HG03442 (cell line): Measurements from ENCODE around the gene LDLRAD4.

ENCODE experiments used
- ATAC-seq: cut with Tn5 transposase; IDR thresholded peaks from one replicate; pipeline ENCODE4 v1.9.1; 2021; ENCODE audit warnings: mild to moderate bottlenecking, moderate library complexity; ENCODE audit not compliant: unreplicated experiment

Gene LDLRAD4

DNA sequence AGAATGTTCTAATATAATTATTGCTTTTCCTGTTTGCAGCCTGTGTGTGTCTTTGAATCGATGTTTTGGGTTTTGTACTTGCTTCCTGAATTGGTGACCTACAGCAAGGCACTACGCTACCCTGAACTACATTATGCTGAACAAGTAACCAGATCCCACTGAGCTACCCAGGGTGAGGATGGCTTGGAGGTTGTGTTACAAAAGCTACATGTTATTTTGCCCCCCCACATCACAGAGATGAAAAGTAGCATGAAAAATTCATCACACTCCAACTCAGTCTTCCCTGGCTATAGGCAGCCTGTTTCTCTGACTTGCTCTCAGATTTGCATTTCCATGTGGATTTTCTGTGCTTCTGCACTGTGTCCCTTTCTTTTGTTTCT is 162.1 kb downstream of the LDLRAD4 start:
- no peak for ATAC-seq

GRCh38 chr18:13381331-13381730 is 162.8 kb downstream of the LDLRAD4 start:
- no peak for ATAC-seq

DNA sequence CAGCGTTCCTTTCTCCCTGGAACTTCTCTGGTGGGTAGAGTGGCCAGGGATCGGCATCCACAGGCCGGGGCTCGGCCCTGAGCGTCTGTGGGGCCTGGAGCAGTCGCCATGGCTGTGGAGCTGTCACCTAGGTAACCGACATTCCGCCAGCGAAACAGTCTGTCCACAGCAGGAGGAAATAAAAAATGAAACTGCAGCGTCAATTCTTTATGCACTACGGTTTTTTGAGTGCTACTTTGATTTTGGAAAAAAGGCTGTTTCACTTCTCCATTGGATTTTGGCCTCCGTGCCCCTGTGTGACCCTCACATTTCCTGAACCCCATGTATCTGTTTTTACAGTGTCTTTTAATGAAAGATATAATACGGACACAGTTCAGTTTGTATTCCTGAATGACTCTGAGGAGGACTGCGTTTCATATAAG is 163.4 kb downstream of the LDLRAD4 start:
- ATAC-seq: peak; percentile 45

DNA sequence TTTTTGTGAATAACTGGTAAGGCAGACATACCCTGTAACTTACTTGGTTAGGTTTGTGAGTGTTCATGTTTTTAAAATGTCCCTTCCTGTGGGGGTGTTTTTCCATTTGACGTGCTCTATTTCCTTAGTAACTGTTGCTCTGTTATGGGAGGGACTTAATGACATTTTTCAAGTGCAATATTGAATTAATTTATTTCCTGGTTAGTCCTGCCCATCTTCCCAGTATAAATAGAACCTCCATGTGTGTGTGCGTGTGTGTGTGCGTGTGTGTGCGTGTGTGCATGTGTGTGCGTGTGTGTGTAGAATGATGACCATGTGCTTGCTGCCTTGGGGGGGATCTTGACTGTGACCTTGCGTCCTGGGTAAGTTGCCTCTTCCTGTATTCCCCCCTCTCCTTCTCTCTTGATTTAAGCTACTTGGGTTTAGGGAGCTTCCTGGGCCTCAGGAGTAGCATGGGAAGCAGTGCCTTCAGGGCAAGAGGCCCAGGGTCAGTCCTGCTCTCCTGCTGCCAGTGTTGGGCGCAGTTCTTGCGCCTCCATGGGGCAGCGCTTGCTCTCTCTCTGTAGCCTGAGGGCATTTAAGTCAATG is 163.9 kb downstream of the LDLRAD4 start:
- ATAC-seq: peak; percentile 15

- ATAC-seq: no peak
Observed at GRCh38 chr18:13382954-13383827, 164.6 kb downstream of the LDLRAD4 start.

DNA sequence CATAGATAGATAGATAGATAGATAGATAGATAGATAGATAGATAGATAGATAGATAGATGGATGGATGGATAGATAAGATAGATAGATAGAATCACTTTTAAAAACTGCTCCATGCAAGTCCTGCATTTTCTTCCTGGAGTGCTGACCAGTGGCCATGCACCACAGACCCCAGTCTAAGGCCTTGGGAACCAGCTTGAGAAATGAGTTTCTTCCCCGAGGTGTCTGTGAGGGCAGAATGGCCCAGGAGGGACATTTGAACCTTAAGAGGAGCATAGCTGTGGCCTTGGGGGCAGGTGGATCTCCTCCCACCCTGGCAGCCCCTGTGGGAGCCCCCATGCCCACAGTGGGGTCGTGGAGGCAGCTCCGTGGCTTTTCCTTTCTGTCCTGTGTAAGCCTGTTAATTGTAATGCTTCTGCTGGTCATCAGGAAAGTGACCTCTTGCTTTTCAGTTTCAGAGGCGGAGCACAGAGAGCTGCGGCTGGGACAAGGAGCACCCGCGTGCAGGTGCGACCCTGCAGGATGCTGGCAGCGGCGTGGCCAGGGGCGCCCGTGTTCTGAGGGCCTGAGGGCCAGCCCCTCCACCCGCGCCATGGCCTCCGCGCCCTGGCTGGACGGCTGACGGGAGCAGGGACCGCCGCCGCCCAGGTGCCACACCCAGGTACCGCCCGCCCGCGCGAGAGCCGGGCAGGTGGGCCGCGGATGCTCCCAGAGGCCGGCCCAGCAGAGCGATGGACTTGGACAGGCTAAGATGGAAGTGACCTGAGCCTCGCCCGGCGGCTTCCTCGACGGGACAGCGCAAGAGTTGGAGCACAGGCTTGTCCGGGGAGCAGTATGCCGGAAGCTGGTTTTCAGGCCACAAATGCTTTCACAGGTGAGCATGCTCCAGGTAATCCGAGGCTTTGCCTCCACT is 168.6 kb downstream of the LDLRAD4 start:
- ATAC-seq: no peak

- no peak for ATAC-seq
Observed at GRCh38 chr18:13387855-13388548, 169.4 kb downstream of the LDLRAD4 start.

- no peak for ATAC-seq
Observed at GRCh38 chr18:13388586-13389490, 170.3 kb downstream of the LDLRAD4 start.

DNA sequence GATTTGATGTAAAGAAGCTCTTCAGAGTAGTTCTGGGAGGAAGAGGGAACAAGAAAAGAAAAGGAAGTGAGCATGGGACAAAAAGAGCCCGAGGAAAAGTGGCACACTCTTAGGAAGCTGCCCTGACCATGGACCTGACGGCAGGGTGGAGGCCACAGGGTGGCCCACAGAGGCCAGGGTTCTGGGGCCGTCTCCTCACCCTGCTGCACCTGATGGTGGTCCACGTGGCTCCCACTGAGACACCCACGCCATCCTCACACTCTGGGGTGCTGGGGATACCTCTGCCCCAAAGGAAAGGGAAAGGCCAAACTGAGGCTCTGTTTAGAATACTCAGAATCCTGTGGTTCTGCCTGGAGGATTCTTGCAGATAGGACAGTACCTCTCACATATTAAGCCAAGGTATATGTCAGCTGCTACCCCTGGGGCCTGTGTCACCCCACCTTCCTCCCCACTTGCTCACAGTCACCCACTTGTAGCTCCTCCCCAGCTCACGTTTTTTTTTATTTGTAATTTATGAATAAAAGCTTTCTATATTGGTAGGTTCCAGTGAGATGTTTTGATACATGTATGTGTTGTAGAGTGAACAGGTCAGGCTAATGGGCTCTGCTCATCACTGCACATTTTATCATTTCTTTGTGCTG is 171.1 kb downstream of the LDLRAD4 start:
- ATAC-seq: no peak

- ATAC-seq: no peak
Observed at GRCh38 chr18:13390196-13390595, 171.6 kb downstream of the LDLRAD4 start.

DNA sequence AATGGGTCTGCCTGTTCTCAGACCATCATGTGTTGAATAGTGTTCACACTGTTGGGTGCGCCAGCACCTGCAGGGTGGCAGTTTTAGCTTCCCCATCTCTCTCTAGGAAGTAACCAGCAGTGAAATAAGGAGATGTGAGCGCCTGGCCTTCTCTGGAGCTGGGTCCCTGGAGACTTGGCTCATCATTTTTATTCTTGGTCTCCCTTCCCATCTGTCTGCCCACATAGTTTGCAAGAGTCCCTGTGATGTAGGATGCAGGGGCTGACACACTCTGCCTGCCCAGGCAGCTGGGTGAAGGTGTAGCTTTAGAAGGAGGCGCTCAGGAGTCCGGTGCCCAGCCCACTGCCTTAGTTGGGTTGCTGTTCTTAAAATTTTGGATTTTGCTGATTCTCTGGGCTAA is 172.2 kb downstream of the LDLRAD4 start:
- no peak for ATAC-seq

GRCh38 chr18:13392029-13392750 is 173.6 kb downstream of the LDLRAD4 start:
- no peak for ATAC-seq

DNA sequence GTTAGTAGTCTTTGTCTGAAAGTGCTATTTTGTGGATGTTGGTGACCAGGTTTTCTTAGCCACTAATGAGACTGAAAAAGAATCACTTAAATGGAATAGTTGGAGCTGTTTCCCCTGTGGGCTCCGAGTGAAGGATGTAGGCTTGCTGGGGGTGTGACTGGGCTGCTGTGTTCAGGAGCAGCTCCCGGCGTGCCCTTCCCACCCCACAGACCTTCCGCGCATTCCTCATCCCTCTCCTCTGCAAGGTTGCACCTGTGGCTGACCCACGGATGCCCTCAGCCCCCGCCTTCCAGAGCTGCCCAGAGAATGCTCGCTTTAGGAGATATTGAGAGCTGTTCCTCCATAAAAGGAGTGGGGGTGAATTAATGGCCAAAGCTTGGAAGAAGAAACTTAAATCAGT is 174.3 kb downstream of the LDLRAD4 start:
- ATAC-seq: no peak

DNA sequence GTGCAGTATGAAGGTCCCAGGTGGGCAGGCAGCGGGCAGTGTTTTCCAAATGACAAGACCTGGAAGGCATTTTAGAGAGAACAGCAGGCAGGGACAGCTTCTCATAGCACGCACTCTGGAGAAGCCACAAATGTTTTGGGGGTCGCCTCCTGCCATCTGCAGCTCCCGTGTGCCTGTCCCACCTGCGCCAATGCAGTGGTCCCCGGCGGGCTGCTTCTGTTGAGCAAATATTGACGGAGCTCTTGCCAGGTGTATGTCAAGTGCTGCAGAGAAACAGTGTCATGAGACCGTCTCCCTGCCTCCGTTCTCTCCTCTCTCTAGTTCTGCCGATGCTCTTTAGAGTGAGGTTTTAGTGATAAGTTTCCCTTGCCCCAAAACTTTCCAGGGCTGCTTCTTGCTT is 174.8 kb downstream of the LDLRAD4 start:
- no peak for ATAC-seq

GRCh38 chr18:13394801-13395200 is 176.2 kb downstream of the LDLRAD4 start:
- no peak for ATAC-seq

DNA sequence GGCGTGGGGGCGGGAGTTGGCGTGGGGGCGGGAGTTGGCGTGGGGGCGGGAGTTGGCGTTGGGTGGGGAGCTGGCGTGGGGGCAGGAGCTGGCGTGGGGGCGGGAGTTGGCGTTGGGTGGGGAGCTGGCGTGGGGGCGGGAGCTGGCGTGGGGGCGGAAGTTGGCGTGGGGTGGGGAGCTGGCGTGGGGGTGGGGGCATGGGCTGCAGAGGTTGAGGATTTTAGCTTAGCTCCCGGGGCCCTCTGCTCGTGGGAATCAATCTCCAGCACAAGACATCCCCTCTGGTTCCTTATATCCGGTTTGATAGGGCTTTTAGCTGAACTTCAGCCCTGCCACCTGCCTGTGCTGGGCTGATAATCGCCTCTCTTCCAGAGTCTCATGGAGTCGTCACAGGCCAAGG is 177.0 kb downstream of the LDLRAD4 start:
- no peak for ATAC-seq

DNA sequence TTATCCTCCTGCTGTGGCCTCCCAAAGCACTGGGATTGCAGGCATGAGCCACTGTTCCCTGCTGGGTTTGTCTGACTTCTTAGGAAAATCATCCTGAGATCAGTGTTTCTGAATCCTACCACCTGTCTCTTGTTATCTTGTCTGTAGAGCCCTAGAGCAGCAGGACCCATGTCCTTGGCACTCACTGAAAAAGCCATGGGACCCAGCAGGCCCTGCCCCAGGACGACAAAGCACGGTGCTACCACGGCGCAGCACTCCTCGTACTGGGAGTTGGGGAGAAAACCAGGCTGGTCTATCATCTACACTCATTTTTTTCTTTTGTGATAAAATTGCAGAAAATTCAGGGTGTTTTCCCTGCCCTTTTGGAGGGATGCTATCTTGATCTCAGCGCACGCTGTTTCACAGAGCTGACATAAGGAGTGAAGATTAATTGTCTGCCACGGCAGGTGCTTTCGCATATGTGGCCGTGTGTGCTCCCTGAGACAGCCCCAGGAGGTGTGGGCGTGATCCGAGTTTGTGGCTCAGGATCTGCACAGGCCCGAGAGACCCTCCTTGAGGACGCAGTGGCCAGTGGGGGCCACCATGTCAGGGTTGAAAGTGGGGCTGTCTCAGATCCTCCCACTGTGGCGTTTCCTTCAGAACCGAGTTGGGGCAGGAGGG is 179.1 kb downstream of the LDLRAD4 start:
- ATAC-seq: no peak

DNA sequence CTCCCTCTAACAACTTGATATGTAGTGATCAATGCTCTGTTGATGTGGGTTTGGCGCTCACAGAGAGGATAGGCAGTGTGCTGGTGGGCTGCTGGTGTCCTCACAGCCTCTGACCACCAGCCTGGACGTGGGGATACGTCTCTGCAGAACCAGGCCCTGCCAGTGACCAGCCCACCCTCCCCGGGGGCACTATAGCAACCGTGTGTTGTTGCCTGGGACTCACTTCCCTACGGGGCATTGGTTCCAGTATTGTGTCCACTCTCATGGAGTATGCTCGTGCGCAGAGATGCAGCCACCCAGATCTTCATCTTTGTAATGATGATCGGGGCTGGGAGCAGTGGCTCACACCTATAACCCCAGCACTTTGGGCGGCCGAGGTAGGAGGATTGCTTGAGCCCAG is 180.1 kb downstream of the LDLRAD4 start:
- no peak for ATAC-seq
